NCI-H187 treated with DMSO at 0.1 percent for 48 hours (cell line): ENCODE data around the gene TEX44.
A peak's percentile ranks its signal among the peaks of the same experiment; 100 is the strongest.
"Not testable (repeated sequence)": the region's sequence is repeated elsewhere in the genome, so short reads cannot be mapped to it uniquely, and the experiment has no call there.

ENCODE experiments used
- DNase-seq: peaks from one replicate; lab custom pipeline; 2025; lab: John Stamatoyannopoulos, UW

Gene TEX44

DNA sequence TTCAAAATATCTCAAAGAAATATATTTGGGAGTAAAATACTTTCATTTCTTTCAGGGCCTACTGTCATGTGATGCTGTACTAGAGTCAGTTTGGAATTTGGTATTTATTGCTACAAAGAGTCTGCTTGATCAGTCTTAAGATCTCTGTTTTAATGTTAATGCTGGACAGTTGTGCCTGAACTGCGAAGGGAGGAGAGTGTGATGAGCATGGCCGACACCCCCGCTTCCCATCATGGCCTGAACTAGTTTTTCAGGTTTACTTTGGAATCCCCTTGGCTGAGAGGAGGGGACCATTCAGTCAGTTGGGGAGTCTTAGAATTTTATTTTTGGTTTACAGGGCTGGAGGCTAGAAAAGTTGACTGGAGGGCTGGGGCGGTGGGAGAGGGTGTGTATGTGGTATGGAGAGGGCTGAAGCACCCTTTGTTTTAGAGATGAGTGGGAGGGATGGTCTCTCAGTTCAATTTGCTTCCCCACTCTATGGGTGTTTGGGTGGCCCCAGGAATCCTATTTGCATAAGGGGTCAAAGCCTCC, 20.9 kb upstream of the TEX44 start:
- no peak for DNase-seq

DNA sequence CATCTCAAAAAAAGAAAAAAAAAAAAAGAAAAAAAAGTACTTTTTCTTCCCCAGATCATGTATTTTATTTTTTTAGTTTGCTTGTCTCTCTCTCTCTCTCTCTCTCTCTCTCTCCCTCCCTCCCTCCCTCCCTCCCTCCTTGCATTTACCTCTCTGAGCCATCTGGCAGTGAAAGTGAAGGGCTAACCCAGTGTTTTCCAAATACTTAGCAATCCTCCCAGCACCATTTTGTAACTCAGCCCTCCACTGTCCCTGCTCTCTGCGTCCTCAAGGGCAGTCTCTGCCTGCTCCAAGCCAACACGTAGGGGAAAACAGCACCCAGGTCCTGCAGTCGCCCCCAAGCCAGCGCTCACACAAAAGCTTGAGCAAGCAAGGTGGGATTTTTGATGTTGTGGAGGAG, 19.6 kb upstream of the TEX44 start:
- DNase-seq = no peak

DNA sequence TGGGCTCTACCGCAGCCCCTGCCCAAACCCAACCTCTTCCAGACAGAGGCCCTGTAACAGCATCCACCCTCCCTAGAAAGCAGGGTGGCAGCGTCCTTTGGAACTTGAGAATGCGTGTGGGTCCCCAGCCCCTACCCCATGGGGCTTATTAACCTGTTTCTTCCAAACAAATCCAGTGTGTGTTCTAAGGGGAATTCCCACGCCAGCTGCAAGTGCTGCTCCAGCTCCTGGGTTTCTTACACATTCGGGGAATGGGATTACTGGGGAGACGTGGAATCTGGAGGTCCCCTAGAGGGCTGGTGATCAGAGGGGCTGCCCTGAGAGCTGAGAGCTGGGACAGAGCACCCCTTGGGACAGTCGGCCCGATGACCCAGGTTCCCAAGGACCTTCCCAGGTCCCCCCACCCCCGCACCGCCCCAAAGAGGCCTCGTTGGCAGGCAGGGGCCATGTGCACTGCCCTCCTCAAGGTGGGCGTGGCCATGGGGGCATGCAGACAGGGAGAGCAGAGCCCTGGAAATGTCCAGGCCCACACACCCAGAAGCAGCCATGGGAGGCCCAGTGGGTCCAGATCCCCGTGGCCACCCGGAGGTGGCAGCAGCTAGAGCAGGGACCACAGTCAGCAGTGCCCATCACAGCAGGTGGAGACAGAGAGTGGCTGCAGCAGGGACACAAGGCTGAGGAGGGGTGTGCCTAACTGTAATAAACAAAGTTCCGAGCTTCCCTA, 18.8 kb upstream of the TEX44 start:
- no peak for DNase-seq

DNA sequence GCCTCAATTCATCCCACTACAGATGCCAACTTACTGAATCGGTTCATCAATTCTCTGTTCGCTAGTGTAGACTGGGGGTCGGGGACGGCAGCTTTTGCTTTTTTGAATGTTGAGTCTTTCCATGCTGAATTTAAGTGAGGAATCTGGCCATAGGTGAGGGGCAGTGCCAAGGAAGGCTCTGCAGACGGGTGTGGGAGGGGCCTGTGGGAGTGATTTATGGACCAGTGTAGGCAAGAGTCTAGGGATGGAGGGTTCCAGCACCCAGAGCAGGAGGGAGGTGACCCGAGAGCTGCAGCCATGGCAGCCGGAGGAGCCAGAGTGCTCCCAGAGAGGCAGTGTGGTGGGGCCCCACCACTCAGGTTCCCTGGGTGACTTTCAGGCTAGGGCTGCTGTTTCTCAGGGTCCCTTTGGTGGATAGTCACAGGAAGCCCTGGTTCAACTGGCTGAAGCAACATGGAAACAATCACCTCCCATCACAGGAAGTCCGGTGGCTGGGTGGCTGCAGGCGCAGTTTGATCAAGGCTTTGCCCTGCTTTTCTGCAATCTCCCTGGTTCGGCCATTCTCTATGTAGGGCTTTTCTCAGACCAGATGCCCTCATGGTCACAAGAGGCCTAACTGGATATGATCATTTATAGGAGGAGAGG, 16.9 kb upstream of the TEX44 start:
- no peak for DNase-seq

DNA sequence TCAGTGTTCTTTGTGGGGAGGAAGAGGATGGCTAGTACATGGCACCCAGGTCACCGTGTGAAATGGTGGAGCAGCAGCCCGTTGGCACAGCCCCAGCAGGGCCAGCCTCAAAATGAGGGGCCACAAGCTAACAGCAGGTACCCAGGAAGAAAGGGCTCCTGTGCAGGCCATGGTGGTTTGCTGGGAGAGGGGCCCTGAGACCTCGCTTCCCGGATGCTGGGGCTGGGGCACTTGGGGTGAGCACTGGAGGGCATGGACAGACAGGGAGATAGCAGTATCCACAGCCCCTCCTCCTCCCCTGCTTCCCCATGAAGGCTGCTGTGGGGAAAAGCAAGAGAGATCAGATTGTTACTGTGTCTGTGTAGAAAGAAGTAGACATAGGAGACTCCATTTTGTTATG, 16.2 kb upstream of the TEX44 start:
- DNase-seq = no peak

DNA sequence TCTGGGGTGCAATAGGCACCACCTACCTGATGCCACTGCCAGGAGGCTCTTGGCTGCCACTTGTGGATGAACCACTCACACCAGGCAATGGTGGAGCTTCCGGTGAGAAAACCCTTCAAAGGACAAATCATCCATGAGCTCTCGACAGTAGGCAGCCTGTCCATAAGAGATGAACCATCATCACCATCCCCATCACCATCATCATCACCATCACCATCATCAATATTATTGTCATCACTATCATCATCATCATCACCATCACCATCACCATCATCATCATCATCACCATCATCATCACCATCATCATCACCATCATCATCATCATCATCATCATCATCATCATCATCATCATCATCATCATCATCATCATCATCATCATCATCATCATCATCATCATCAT, 14.0 kb upstream of the TEX44 start:
- not testable (repeated sequence) for DNase-seq

DNA sequence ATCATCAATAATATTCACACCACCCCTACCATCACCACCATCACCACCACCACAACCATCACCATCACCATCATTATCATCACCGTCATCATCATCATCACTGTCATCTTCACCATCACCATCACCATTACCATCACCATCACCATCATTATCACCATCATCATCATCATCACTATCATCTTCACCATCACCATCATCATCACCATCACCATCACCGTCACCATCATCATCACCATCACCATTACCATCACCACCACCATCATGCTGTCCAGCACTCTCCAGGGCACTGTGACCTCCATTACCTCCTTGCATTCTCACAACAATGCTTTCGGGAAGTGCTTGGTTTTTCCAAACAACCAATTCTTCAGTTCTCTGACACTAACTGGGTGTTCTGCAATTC, 13.1 kb upstream of the TEX44 start:
- DNase-seq = no peak

DNA sequence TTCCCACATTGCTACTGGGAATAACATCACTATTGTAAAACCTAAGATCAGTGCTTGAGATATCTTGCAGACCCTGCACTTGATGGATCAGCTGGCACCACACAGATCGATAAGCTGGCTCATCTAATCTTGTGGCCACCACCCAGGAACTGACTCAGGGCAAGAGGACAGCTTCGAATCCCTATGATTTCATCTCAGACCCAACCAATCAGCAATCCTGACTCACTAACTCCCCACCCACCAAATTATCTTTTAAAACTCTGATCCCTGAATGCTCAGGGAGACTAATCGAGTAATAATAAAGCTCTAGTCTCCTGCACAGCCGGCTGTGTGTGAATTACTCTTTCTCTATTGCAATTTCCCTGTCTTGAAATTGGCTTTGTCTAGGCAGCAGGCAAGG, 11.3 kb upstream of the TEX44 start:
- DNase-seq = no peak

DNA sequence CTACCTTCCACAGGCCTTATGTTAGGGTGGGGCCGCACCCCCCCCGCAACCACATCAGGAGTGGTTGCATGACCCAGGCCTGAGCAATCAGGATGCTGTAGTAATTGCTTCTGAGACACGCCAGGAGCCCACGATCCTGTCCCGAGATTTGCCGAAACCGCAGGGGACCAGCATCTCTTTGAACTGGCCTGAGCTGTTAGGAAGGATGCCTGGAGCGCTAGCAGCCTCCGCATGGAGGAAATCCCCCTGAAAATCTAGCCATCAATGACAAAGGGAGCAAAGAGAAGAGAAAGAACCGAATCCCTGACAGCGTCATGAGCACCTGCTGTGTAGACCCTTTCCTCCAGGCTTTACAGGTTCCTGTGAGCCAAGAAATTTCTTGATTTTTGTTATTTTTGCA, 8.7 kb upstream of the TEX44 start:
- no peak for DNase-seq

DNA sequence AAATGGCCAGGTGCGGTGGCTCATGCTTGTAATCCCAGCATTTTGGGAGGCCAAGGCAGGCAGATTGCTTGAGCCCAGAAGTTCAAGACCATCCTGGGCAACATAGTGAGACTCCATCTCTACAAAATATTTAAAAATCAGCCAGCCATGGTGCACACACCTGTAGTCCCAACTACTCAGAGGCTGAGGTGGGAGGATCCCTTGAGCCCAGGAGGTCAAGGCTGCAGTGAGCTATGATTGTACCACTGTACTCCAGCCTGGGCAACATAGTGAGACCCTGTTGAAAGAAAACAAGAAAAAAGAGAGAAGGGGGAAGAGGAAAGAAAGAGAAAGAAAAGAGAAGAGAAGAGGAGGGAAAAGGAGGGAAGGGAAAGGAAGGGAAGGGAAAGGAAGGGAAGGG, 4.9 kb upstream of the TEX44 start:
- not testable (repeated sequence) for DNase-seq

DNA sequence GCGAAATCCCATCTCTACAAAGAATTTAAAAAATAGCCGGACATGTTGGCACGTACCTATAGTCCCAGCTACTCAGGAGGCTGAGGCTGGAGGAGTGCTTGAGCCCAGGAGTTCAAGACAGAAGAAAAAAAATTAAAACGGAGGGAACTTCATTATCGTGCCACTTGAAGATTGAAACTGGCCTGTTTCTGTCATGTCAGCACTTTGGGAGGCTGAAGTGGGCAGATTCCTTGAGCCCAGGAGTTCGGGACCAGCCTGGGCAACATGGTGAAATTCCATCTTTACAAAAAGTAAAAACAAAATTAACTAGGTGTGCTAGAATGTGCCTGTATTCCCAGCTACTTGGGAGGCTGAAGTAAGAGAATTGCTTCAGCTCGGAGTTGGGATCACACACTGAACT, 3.0 kb upstream of the TEX44 start:
- no peak for DNase-seq

DNA sequence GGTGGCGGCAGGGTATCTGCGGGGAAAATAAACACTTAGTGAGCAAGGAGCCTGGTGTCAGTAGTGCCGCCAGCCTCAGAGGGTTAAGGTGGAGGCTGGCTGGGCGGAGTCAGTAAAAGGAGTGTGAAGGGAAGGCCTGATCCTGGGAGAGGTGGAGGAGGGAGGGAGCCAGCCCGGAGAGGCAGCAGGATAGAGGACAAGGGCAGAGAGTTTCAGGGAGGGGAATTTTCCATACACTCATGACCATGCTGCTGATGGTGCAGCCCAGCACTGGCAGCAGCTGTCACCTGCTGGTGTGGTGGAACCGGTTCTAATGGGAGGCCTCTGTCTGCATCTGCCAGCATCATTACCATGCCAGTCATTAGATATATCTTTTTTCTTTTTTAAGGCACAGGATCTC, 2.0 kb upstream of the TEX44 start:
- DNase-seq = no peak

DNA sequence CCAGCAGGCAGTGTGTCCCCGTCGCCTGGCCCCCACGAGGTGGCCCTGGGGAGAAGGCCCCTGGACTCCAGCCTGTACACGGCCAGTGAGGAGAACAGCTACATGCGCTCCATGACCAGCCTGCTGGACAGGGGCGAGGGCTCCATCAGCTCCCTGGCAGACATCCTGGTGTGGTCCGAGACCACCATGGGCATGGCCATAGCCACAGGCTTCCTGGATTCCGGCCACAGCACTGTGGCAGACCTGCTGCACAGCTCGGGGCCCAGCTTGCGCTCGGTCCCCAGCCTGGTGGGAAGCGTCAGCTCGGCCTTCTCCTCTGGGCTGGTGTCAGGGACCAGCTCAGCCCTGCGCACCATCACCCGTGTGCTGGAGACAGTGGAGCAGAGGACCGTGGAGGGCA, 1.0 kb downstream of the TEX44 start:
- no peak for DNase-seq

DNA sequence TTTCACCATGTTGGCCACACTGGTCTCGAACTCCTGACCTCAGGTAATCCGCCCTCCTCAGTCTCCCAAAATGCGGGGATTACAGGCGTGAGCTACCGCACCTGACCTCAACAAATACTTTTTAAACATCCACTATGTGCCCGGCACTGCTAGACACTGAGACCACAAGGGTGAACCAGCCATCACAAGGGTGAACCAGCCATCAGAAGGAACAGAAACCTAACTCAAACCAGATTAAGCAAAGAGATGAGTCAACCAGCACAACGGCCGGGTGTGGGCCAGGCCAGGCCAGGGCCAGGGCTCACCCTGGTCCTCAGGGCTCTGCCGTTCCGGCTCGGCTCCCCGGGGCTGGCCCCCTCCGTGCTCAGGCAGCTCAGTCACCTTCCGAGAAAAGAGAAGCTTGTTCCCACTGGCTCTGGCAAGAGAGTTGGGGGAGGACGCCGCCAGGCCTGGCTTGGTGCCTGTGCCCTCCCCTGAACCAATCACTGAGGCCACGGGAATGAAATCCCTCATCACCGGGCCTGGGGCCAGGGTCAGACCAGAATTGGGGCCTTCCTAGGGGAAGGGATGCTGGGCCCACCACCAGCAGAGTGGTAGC, 4.4 kb downstream of the TEX44 start:
- no peak for DNase-seq

DNA sequence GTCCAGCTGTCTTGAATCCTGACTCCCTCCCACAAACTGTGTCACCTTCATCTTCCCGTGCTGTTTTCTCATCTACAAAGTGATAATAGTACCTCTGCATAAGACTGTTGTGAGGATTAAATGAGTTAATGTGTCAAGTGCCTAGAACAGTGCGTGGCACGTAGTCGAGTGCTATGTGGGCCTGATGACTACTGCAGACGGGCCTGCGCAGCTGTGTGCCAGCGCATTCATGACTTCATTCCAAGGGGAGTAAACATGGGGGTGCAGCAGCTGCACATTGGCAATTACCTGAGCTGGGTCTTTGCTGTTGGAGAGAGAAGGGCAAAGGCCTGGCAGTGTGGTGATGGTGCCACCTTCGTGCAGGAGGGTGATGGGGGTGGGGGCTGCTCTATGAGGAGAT, 5.0 kb downstream of the TEX44 start:
- no peak for DNase-seq

DNA sequence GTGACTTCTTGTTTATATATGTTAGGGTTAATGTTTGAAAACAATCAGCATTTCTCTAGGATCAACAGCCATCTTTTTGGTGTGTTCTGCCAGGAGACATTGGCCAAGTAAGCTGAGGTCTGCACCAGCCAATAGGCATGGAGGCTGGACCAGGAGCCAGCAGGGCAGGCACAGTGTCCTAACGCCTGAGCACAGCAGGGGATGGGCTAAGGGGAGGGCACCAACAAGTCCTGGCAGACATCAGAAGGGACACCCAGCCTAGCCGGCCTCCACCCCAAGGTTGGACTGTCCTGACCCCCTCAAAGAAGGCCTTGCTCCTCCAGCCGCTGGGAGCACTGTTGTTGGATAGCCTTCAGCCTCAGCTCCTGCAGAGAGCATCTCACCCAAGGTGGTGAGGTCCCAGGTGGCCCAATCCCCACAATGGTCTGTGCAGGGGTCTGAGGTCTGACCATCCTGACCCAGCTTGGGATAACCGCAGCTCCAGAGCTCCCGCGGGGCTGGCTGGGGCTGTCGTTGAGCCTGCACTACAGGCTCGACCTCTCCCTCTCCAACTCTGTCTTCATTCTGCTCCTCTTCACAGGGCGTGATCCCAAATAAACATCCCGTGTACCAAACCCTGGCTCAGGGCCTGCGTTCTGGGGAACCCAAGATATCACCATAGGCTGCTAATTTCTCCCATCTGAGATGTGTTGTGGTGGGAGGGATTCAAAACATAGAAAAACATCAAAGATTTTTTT, 8.1 kb downstream of the TEX44 start:
- no peak for DNase-seq

DNA sequence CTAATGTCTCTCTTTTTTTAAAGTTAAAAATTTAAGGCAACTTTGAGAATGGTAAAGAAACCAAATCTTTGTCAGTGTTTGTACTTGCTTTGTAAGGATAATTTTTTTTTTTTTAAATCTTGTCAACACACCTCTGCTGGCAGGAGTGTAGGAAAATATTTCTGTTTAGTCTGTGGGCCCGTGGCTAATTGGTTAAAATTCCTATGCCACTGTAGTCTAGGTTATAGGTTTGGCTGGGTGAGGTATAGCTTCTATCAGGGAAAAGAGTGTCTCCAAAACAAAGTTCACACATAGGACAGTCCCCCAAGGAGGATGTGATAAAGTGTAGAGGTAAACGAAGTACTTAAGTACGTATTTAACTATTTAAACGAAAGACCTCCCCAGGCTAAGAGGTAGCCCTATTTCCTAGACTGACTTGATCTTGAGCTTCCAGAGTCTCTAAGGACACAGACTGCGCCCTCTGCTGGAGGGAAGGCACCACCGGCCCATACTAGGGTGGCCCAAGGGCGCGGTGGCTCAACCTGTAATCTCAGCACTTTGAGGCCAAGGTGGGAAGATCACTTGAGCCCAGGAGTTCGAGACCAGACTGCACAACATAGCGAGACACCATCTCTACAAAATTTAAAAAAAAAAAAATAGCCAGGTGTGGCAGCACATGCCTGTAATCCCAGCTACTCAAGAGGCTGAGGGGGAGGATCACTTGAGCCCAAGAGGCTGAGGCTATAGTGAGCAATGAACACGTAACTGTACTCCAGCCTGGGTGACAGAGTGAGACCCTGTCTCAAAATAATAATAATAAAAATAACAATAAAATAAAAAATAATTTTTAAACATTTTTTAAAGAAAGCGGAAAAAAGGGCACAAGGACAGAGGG, 8.9 kb downstream of the TEX44 start:
- no peak for DNase-seq

DNA sequence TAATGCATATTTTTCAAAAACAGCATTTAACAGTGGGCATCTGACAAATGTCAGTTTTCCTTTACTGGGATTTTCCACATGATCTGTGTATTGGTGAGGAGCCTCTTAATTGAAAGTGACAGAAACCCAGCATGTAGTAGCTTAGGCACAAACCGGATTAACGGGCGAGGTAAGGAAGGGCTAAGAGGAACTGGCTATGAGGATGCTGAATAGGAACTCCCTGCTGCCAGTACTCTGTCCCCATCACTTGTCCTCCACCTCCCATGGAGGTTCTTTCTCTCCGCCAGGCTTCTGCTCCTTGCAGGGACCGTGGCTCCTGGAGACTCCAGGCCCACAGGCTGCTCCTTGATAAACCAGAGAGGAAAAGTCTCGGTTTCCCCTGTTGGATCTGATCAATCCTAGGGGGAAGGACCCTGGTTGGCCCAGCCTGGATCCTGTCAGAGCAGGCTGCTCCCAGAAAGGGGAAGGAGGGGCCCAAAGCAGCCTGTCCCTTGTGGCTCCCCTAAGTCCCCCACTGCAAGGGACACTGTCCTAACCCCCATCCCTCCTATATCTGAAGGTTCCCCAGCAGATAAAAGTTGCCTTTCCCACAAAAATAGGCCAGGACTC, 10.3 kb downstream of the TEX44 start:
- no peak for DNase-seq

DNA sequence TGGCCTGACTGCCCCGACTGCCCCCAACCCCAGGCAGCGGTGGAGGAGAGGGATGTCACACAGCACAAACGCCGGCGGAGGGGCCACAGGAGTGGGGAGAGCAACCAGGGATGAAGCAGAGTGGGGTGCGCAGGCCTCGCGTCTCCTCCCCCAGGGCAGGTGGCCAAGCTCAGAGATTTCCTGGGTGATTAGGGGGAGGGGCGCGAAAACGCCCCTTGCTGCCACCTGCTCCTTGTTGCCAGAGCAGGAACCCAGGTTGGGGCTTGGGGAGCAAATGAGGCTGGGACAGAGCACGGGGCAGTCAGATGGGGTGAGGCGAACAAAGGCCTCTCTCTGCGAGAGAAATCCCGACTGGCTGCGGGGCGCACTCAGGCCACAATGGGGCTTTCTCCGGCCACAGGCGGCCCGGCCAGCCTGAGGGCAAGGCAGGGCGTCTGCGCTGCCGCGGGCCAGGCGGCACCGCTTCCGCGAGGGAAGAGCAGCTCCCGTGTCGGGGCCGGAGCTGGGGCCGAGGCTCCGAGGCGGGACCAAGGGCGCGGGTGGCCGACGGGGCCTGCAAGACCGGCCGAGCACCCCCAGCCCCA, 11.5 kb downstream of the TEX44 start:
- DNase-seq = no peak

DNA sequence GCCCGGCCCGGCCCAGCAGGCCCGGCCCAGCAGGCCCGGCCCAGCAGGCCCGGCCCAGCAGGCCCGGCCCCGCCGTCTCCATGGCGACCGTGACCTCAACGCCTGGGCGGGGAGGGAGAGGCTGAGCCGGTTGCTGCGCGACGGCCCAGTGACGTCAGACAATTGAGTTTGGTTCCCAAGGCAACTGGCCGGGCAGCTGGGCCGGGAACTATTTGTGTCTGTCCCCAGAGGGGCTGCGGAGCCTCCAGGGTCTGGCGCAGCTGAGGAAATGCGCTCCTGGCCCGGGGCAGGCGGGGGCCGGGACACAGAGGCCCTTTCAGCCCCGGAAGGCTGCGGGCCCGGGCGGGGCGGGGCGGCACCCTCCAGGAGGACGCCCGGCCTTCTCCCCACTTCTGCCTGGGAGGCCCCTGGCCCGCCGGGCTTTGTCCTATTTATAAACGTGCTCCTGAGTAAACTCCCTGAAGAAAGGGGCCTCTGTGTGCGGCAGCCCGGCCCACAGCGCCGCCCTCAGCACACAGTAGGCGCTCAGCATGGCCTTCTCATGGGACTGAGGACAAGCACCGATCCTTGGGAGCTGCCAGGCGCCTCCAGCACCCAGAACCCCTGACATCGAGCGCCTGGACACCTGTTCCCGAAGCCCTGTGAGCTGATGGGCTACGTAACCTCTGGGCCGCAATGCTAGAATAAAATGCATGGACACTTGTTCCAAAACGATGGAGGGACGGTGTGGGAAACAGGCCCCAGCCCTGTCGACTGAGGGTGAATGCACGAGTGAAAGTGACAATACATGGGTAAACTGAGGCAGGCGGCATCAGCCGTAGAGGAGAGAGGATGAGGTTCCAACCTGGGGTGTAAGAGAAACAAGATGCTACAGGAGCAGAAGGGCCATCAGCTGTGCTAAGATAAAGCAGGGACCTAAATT, 12.3 kb downstream of the TEX44 start:
- peak; percentile 46 for DNase-seq
